HUES6 (cell line): ENCODE results near the gene PLEKHA7.

Experiments used
- H3K27ac ChIP-seq: 2 replicates; pipeline ENCODE4 v1.7.0; 2013; ENCODE audit warnings: low read depth, mild to moderate bottlenecking, low read length, inconsistent platforms
- H3K27me3 ChIP-seq: 2 replicates; pipeline ENCODE4 v1.6.1; 2013; ENCODE audit warnings: low read length; ENCODE audit not compliant: control insufficient read depth, insufficient read depth
- H3K36me3 ChIP-seq: 2 replicates; pipeline ENCODE4 v1.6.1; 2013; ENCODE audit warnings: low read length; ENCODE audit not compliant: control insufficient read depth, insufficient read depth
- H3K4me1 ChIP-seq: 2 replicates; pipeline ENCODE4 v1.6.1; 2013; ENCODE audit warnings: low read length; ENCODE audit not compliant: control insufficient read depth, insufficient read depth
- H3K4me3 ChIP-seq: 2 replicates; pipeline ENCODE4 v1.5.1; 2013; ENCODE audit warnings: low read depth, low read length
- H3K9ac ChIP-seq: one replicate; pipeline ENCODE4 v1.6.1; 2013; ENCODE audit warnings: mild to moderate bottlenecking, low read length
- H3K9me3 ChIP-seq: 2 replicates; pipeline ENCODE4 v1.6.1; 2013; ENCODE audit warnings: low read depth, low read length; ENCODE audit not compliant: control insufficient read depth, insufficient read depth

Gene PLEKHA7

DNA sequence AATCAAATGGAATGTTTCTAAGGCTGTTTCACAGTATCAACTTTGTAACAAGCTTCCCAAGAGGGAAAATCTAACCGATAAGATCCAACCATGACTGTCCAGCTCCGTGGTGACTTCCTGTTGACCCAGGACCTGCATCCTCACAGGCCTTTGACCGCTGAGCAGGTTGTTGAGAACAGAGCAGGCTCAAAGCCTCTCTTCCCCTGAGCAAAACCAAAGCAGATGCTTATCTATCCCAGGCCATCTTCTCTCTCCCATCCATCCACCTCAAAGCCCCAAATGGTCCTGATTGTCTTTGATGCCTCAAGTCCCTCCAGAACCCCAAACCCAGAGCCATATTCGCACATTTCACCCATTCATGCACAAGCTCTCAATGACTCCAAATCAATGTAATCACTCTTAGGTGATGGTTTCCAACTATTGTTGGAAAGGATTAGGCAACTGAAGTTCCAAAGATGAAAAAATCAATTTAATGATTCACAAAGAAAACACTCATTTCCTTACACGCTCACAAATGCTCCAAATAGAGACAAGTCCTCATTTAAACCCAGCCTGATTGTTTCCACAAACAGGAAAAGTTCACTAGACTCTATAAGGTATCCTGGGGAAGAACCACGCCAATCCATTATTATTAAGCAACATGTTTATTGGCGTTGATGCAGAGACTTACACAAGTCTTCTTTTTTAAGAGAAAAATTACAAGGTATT lies 227.0 kb downstream of the PLEKHA7 start:
- no peak overlapping the region for H3K9ac ChIP-seq
- no peak overlapping the region for H3K27ac ChIP-seq
- H3K4me1 ChIP-seq, result no peaks in the 10 kb centered on the region; the same call in 1 of the 2 replicates
- H3K4me3 ChIP-seq, result no peak overlapping the region
- no peaks in the 10 kb centered on the region; the same call in 1 of the 2 replicates for H3K36me3 ChIP-seq
- H3K9me3 ChIP-seq, result no peaks in the 10 kb centered on the region
- no peaks in the 10 kb centered on the region for H3K27me3 ChIP-seq

DNA sequence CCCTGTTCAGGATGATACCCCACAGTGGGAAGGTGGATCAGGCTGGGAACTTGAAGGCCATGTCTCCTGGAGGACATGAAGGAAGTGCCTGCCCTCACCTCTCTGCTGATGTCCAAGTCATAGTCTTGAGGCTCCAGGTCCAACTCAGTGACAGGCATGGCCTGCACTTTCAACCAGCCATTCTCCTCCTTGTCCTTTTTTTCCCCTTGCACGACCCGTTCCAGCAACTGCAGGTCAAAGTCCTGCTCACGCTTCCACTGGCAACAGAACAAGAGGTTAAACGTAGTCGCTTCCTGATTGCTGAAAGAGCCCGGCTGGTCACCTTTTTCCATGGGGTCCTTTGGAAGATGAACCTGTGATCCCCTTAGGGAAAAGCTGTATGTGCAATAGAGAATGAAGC lies 228.1 kb downstream of the PLEKHA7 start:
- Histone ChIP-seq H3K4me3 (no peak overlapping the region), H3K27ac (no peak overlapping the region), H3K4me1 (no peaks in the 10 kb centered on the region), H3K9me3 (no peaks in the 10 kb centered on the region), H3K36me3 (no peaks in the 10 kb centered on the region; the same call in 1 of the 2 replicates), H3K9ac (no peak overlapping the region), H3K27me3 (no peaks in the 10 kb centered on the region)

DNA sequence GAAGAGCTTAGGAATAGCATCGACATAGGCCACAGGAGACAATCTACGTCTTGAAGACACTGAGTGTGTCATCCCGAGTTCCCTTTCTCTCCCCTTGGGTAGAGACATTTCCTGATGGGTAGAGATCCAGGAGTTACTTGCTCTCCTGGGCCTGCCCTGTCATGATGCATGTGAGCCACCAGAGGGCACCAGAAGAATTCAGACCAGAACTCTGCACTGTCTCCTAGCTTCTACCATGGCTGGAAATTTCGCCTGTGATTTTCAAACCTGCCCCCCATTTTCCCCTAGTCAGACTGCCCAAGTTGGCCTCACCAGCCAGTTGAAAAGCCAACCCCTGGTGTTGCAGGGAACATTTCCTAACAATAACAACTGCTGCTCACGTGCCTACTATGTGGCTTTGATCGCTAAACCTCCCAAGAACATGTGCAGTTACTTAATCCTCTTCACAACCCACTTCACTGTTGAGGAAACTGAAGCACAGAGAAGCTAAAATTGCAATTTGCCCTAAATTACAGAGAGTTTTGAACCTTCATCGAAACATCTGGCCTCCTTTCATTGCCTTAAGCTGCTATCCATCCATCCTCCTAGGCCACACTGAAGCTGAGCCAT lies 228.6 kb downstream of the PLEKHA7 start:
- Histone ChIP-seq H3K4me1 (no peaks in the 10 kb centered on the region), H3K27me3 (no peaks in the 10 kb centered on the region), H3K9ac (no peak overlapping the region), H3K36me3 (no peaks in the 10 kb centered on the region; the same call in 1 of the 2 replicates), H3K4me3 (no peak overlapping the region), H3K9me3 (no peaks in the 10 kb centered on the region), H3K27ac (no peak overlapping the region)

DNA sequence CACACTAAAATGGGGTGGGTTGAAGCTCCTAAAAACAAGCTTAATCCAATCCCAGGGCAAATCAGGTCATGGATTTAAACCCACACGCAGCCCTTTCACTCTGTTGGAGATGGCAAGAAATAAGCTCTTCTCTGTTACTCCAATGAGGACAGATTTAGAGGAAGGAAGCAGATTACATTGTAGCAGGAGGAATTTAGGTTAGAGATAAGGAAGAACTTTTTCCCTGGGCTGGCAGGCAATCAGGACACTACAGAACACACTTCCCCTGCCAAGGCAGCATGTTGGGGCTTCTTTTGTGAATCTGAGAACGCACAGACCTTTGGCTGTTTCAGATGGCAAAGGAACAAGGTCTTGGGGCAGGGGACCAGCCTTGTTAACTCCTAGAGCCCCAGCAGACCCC lies 229.5 kb downstream of the PLEKHA7 start:
- Histone ChIP-seq H3K27me3 (no peaks in the 10 kb centered on the region), H3K4me1 (peaks cover 5% of the 10 kb centered on the region), H3K4me3 (no peak overlapping the region), H3K36me3 (no peaks in the 10 kb centered on the region; the same call in 1 of the 2 replicates), H3K9me3 (no peaks in the 10 kb centered on the region), H3K27ac (no peak overlapping the region), H3K9ac (no peak overlapping the region)

DNA sequence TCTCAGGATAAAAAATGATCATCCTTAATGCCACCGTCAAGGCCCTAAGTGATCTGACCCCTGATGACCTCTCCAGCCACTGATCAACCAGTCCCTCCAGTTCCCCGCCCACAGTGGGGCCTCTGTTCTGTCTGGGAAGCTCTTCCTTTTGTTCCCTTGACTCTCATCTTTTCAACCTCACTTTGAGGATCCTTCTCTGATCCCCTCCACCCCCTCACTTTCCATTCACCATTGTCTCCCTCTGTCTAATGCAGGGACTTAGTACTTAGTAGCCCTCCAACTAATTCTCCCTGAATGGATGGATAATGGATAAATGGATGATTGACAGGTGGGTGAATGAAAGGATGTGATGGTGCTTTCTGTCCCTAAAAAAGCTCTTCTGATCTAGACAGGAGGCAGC lies 230.1 kb downstream of the PLEKHA7 start:
- no peak overlapping the region for H3K27ac ChIP-seq
- no peaks in the 10 kb centered on the region; the same call in 1 of the 2 replicates for H3K36me3 ChIP-seq
- no peak overlapping the region for H3K4me3 ChIP-seq
- H3K9ac ChIP-seq, result no peak overlapping the region
- H3K27me3 ChIP-seq, result no peaks in the 10 kb centered on the region
- no peaks in the 10 kb centered on the region for H3K9me3 ChIP-seq
- peaks cover 10% of the 10 kb centered on the region for H3K4me1 ChIP-seq

DNA sequence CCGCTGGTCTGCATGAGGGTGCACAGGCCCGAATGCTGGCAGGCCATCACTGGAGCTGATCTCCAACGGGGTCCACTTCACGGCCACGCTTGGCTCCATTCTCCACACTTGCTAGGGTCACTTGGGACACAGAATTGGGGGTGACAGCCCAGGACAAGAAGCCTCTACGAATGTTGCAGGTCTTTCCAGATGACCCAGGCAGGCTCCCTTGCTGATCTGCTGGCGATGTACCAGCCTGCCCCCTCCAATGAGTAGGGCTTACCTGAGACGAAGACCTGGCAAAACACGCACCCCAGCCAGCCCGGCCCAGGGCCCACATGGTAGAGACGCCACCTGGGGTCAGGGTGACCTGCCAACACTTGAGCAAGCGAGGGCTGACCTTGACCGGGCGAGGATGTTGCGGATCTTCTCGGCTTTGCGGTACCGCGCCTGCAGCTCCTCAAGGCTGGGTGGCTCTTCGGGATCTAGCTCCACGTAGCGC lies 230.9 kb downstream of the PLEKHA7 start:
- peaks cover 10% of the 10 kb centered on the region for H3K4me1 ChIP-seq
- no peak overlapping the region for H3K4me3 ChIP-seq
- no peak overlapping the region for H3K27ac ChIP-seq
- H3K36me3 ChIP-seq, result no peaks in the 10 kb centered on the region; the same call in 1 of the 2 replicates
- no peaks in the 10 kb centered on the region for H3K27me3 ChIP-seq
- H3K9me3 ChIP-seq, result no peaks in the 10 kb centered on the region
- H3K9ac ChIP-seq, result no peak overlapping the region

DNA sequence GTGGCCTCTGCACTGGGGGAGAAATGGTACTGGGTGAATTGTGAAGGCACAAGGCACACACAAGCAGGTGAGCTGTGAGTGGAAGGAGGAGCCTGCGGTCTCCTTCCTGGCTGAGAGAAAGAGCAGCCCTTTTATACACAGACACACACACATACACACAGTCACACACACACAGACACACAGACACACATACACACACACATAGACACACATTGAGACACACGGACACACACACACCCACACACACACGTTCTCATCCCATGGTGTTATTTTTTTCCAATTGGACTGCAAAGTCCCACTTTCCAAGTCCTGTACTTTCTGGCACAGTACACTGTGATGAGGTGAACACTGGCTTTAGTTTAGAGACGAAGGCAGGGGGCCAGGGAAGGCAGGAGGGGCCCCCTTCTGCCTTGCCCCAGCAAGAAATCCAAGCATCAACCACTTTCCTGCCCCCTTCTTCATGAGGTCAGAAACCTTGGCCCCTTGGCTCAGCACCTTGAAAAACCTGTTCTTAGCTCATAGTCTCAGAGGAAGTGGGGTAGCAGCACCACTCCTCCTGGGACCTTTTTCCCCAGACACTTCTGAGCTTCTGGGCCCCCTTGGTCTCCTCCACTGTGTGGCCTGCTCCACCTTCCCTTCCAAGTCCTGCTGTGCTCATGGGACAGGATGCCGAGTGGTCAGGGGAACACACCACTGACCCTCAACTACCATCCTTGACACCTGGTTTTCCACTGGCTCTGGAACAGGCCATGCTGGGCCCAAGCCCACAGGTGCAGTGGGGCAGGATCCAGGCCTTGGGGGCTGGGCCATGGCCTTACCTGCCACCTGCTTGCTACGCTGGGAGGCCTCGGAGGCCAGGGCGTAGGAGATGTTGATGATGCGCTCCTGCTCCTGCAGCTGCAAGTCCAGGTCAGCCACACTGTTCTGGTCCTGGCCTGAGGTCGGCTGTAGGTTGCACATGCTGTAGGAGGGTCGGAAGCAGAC lies 232.0 kb downstream of the PLEKHA7 start:
- Histone ChIP-seq H3K36me3 (no peaks in the 10 kb centered on the region; the same call in 1 of the 2 replicates), H3K27ac (no peak overlapping the region), H3K4me1 (peaks cover 10% of the 10 kb centered on the region), H3K4me3 (no peak overlapping the region), H3K9me3 (no peaks in the 10 kb centered on the region), H3K9ac (no peak overlapping the region), H3K27me3 (no peaks in the 10 kb centered on the region)

DNA sequence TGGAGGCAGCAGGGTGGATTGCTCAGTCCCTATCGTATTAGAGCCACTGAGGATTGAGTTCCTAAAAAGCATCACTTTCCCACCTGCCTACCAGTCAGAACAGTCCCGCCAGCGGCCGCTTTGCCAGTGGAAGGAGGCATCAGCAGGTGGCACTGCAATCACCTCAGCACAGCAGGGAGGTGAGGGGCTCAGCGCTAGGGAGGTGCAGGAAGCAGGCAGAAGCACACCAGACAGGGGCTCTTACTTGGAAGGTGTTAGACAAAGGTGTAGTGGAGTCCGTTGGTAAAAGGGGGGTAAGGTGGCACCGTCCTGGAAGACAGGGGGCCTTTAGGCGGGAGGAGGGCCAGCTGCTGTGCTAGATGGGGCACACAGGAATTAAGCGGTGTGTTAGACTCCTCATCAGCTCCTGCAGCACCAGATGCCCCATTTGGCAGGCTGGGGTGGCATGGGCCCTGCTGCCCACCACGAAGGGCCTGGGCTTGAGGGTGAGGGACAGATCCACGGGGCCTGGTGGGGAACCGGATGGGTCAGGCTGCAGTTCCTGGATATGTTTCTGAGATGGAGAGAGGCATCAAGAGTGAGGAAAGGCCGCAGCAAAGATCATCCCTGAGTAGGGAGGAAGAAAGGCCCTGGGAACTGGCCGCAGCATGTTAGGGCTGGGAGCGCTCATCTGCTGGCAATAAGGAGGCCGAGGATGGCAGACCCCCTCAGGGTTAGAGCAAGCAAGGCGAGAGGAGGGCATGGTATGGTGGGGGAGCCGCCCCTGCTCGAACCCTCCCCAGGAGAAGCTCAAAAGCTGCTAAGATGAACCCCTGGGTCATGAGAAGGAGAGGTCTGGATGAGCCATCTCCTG lies 233.3 kb downstream of the PLEKHA7 start:
- H3K36me3 ChIP-seq, result no peaks in the 10 kb centered on the region; the same call in 1 of the 2 replicates
- H3K9ac ChIP-seq, result no peak overlapping the region
- no peak overlapping the region for H3K4me3 ChIP-seq
- no peaks in the 10 kb centered on the region for H3K9me3 ChIP-seq
- H3K4me1 ChIP-seq, result peaks cover 10% of the 10 kb centered on the region
- no peaks in the 10 kb centered on the region for H3K27me3 ChIP-seq
- no peak overlapping the region for H3K27ac ChIP-seq

DNA sequence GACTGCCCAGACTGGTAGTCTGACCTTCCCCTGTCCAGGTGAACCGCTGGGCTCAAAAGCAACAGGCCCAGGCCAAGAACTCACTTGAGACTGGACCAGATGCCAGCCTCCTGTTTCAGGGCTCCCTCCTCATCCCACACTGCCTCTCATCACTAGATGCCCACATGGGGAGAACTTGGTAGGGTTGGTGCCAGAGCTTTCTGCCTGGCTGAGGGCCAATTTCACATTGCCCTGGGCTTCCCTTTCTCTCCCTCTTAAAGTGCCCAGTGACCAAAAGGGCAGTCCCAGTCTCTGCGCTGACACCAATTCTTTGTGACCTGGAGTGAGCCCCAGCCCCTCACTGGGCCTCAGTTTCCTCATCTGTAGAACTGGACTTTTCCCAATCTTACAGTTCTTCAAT lies 234.1 kb downstream of the PLEKHA7 start:
- H3K9me3 ChIP-seq, result no peaks in the 10 kb centered on the region
- no peaks in the 10 kb centered on the region; the same call in 1 of the 2 replicates for H3K36me3 ChIP-seq
- H3K4me3 ChIP-seq, result no peak overlapping the region
- peaks cover 15% of the 10 kb centered on the region for H3K4me1 ChIP-seq
- no peaks in the 10 kb centered on the region for H3K27me3 ChIP-seq
- H3K9ac ChIP-seq, result no peak overlapping the region
- H3K27ac ChIP-seq, result no peak overlapping the region

DNA sequence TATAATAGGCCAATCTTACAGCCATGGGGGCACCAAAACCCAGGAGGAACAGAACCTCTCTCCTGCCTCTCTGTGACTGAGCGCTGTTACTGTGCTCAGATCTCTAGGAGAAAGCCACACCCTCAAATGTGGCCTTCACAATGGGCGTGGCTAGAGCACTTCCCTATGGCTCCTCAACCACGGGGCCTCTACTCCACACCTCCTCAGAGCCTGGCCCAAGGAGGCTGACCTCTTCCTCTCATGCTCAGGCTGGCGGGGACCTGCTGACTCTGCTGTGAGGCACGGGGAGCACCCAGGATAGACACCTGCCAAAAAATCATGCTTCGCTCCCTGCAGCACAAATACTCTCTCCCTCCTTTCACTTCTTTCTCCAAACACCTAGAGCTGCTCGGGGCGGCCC lies 234.8 kb downstream of the PLEKHA7 start:
- no peaks in the 10 kb centered on the region for H3K9me3 ChIP-seq

More for the DNA sequence above, 234.8 kb downstream of the PLEKHA7 start:
- Histone ChIP-seq H3K4me3 (no peak overlapping the region), H3K27ac (no peak overlapping the region), H3K36me3 (no peaks in the 10 kb centered on the region; the same call in 1 of the 2 replicates), H3K9ac (no peak overlapping the region), H3K4me1 (peaks cover 18% of the 10 kb centered on the region), H3K27me3 (no peaks in the 10 kb centered on the region)
